ENCODE data around the gene PPA1.
A peak's percentile ranks its signal among the peaks of the same experiment; 100 is the strongest.
"Not testable (repeated sequence)": the region's sequence is repeated elsewhere in the genome, so short reads cannot be mapped to it uniquely, and the experiment has no call there.

The PPA1 gene

DNA sequence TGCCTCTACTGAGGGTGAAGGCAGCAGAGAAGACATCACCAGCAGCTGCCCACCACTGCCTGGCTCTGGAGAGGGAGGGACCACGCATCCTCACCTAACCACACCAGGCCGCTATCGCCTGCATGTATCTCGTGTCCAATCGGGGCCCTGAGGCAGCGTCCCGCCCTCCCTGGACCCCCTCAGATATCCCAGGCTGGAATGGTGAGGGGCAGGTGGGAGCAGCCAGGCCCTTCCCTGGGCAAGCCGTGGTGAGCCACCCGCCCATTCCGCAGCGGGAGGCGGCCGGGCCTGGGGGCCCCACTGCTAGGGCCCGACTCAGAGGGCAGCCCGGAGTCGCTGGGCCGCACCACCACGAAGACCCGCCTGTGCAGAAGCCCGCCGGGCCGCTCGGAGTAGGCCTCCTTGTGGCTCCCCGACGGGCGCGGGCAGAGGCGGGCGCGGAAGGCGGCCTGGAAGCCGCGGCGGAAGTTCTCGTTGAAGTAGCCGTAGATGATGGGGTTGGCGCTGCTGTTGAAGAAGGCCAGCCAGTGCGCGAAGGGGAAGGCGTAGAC lies 21.6 kb upstream of the PPA1 start:
- no peak for DNase-seq (ENCODE audit: low read depth in 2 of 2)

DNA sequence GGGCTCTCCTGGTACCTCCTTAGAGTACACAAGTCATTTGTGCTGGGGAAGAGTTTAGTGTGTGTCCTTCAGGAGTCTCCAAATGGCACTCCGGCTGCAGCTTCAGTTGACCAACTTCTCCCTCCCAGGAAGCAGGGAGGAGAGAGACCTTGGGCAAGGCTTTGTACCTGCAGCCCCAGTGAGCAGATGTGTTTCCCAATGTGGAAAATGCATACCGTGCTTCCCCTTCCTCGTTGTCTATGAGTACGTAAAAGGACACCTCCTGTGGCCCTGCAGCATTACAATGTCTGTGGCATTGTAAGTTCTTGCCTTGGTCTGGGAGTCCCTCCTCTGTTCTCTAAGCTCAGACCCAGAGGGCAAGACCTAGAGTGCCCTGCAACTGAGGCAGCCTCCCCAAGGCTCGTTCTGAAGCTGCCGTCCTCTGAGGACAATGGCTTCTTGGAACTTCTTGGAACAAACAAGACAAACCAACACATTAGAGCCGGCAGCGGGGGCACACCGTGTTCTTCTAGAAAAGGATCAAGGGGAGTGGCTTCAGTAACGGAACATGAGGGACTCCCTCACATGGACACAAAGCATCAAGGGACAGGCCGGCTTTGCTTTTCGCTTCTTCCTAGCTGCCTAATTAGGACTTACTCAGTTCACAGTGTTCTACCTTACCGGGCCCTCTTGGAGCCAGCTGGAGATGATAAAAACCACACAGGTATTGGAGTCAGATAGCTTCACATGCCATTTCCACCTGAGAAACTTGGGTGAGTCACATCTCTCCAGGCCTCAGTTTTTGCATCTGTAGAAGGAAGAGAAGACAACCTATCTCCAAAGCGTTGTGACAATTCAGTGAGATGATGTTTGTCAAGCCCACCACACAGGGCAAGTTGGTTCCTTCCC lies 20.9 kb upstream of the PPA1 start:
- no peak for DNase-seq (ENCODE audit: low read depth in 2 of 2)

GRCh38 chr10:70250961-70251680 lies 17.9 kb upstream of the PPA1 start:
- DNase-seq (ENCODE audit: low read depth in 2 of 2), result no peak

- no peak for DNase-seq (ENCODE audit: low read depth in 2 of 2)
Observed at GRCh38 chr10:70247360-70247759, 14.1 kb upstream of the PPA1 start.

GRCh38 chr10:70241081-70241480 lies 7.9 kb upstream of the PPA1 start:
- no peak for DNase-seq (ENCODE audit: low read depth in 2 of 2)

- DNase-seq (ENCODE audit: low read depth in 2 of 2), result not testable (repeated sequence)
Observed at GRCh38 chr10:70239986-70240385, 6.8 kb upstream of the PPA1 start.

DNA sequence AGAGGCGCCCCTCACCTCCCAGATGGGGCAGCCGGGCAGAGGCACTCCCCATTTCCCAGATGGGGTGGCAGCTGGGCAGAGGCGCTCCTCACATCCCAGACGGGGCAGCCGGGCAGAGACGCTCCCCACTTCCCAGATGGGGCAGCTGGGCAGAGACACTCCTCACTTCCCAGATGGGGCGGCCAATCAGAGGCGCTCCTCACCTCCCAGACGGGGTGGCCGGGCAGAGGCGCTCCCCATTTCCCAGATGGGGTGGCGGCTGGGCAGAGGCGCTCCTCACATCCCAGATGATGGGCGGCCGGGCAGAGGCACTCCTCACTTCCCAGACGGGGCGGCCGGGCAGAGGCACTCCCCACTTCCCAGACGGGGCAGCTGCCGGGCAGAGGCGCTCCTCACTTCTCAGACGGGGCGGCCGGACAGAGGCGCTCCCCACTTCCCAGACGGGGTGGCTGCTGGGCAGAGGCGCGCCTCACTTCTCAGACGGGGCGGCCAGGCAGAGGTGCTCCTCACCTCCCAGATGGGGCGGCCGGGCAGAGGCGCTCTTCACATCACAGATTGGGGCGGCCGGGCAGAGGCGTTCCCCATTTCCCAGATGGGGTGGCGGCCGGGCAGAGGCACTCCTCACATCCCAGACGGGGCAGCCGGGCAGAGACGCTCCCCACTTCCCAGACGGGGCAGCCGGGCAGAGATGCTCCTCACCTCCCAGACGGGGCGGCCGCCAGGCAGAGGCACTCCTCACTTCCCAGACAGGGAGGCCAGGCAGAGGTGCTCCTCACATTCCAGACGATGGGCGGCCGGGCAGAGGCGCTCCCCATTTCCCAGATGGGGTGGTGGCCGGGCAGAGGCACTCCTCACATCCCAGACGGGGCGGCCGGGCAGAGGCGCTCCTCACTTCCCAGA lies 6.1 kb upstream of the PPA1 start:
- DNase-seq (ENCODE audit: low read depth in 2 of 2), result not testable (repeated sequence)

DNA sequence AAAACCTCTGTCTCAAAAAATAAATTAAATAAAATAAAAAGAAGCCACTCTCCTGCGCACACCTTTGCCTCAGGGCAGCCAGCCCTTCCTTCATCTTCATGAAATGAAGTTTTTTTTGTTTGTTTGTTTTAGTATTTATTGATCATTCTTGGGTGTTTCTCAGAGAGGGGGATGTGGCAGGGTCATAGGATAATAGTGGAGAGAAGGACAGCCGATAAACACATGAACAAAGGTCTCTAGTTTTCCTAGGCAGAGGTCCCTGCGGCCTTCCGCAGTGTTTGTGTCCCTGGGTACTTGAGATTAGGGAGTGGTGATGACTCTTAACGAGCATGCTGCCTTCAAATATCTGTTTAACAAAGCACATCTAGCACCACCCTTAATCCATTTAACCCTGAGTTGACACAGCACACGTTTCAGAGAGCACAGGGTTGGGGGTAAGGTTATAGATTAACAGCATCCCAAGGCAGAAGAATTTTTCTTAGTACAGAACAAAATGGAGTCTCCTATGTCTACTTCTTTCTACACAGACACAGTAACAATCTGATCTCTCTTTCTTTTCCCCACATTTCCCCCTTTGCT lies 4.8 kb upstream of the PPA1 start:
- not testable (repeated sequence) for DNase-seq (ENCODE audit: low read depth in 2 of 2)

- no peak for DNase-seq (ENCODE audit: low read depth in 2 of 2)
Observed at GRCh38 chr10:70234668-70235447, 1.6 kb upstream of the PPA1 start.

DNA sequence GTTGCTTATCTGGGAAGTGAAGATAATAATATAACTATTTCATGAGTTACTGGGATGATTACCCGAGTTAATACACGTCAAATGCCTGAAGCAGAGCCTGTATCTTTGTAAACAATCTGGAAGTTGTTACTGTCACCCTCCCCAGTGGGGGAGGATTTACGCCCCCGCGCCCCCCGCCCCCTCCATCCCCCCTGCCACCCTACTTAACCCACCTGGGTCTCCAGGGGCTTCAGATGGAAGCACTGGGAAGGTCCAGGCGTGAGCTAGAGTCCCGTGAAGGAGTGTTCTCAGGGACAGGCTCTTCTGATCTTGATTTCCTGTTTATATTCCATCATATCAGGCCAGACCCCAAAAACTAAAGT lies 691 bp upstream of the PPA1 start:
- no peak for DNase-seq (ENCODE audit: low read depth in 2 of 2)

- no peak for DNase-seq (ENCODE audit: low read depth in 2 of 2)
Observed at GRCh38 chr10:70232859-70233108, 445 bp downstream of the PPA1 start.

GRCh38 chr10:70232155-70232858 lies 922 bp downstream of the PPA1 start:
- peak; percentile 34 to 35 for DNase-seq (ENCODE audit: low read depth in 2 of 2)

DNA sequence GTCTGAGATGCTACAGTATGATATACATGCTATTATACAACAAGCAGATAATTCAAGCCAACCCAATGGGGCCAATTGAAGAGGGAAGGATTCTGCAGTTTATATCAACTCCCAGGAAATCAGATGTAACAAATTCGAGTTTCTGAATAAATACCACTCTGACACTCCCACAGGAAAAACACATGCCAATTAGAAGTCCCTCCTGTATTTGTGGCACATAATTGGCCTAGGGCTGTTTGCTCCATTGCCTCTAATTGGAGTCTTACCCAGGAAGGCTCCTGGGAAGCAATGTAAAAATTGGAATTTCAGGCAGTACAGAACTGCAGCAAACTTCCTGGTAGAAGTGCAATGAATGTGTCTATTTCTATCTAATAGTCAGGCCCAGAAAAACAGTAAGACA lies 4.7 kb downstream of the PPA1 start:
- no peak for DNase-seq (ENCODE audit: low read depth in 2 of 2)

GRCh38 chr10:70227548-70228320 lies 5.5 kb downstream of the PPA1 start:
- no peak for DNase-seq (ENCODE audit: low read depth in 2 of 2)

- no peak for DNase-seq (ENCODE audit: low read depth in 2 of 2)
Observed at GRCh38 chr10:70223728-70224127, 9.5 kb downstream of the PPA1 start.

- DNase-seq (ENCODE audit: low read depth in 2 of 2), result not testable (repeated sequence)
Observed at GRCh38 chr10:70222811-70223447, 10.3 kb downstream of the PPA1 start.

DNA sequence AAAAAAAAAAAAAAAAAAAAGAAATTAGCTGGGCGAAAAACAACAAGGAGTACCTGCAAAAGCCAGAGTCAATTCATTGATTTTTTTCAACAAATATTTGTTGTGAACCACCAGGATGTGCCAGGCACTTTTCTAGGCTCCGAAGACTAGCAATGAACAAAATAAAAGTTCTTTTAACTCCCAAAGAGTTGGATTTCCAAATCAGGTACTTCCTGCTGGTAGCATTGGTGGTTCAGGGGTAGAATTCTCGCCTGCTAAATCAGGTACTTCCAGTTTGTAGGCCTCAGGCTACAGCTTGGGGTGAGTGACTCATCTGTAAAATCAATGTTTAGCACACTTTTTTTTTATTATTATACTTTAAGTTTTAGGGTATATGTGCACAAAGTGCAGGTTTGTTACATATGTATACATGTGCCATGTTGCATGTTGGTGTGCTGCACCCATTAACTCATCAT lies 10.9 kb downstream of the PPA1 start:
- no peak for DNase-seq (ENCODE audit: low read depth in 2 of 2)

DNA sequence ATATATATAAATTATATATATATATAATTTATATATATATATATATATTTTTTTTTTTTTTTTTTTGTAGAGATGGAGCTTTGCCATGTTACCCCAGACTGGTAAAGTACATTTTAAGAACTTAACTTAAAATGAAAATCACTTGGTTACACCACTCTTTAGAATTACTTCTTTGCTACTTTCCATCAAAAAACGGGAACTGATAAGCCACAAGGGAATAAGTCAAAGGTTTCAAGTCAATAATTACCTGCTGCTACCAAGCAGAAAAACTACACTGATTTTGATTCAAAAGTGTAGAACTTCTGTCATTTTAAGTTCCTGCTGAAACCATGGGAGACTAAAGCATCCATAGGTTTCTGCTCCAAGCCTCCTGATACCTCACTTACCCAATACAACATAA lies 12.2 kb downstream of the PPA1 start:
- DNase-seq (ENCODE audit: low read depth in 2 of 2), result no peak

- DNase-seq (ENCODE audit: low read depth in 2 of 2), result no peak
Observed at GRCh38 chr10:70212879-70213278, 20.4 kb downstream of the PPA1 start.
